Measurements from ENCODE around the gene NDOR1.
A peak's percentile ranks its signal among the peaks of the same experiment; 100 is the strongest.

Gene NDOR1

GRCh38 chr9:137250329-137251193 is 45.1 kb downstream of the NDOR1 start:
- TF ChIP-seq CTCF (IDR thresholded peaks at IDR 0.05; ENCODE audit: low read depth, low read length, missing control alignments), result no peak
- no peak for DNase-seq (ENCODE audit: extremely low read depth, low read depth)
- H3K4me3 ChIP-seq (replicated peaks; ENCODE audit: low read depth, low read length), result no peak overlapping the region

- no peak for DNase-seq (ENCODE audit: extremely low read depth, low read depth)
- H3K4me3 ChIP-seq (replicated peaks; ENCODE audit: low read depth, low read length), result no peak within 1 kb of the TSS
- no peak for TF ChIP-seq CTCF (IDR thresholded peaks at IDR 0.05; ENCODE audit: low read depth, low read length, missing control alignments)
These were observed 45.6 kb downstream of the NDOR1 start, which contains the start of gene STPG3 for GRCh38 chr9:137251194-137251461. TSS of gene STPG3 (plus strand) at chr9:137251286. CDS start at chr9:137251287, 1 bp downstream.

- no peak for TF ChIP-seq CTCF (IDR thresholded peaks at IDR 0.05; ENCODE audit: low read depth, low read length, missing control alignments)
- no peak overlapping the region for H3K4me3 ChIP-seq (replicated peaks; ENCODE audit: low read depth, low read length)
- DNase-seq (ENCODE audit: extremely low read depth, low read depth), result no peak
These were observed 46.2 kb downstream of the NDOR1 start for GRCh38 chr9:137251490-137252268.

GRCh38 chr9:137252555-137253506 is 47.3 kb downstream of the NDOR1 start:
- no peak for DNase-seq (ENCODE audit: extremely low read depth, low read depth)
- no peak overlapping the region for H3K4me3 ChIP-seq (replicated peaks; ENCODE audit: low read depth, low read length)
- no peak for TF ChIP-seq CTCF (IDR thresholded peaks at IDR 0.05; ENCODE audit: low read depth, low read length, missing control alignments)

- no peak for DNase-seq (ENCODE audit: extremely low read depth, low read depth)
- no peak for TF ChIP-seq CTCF (IDR thresholded peaks at IDR 0.05; ENCODE audit: low read depth, low read length, missing control alignments)
- peak overlapping the region; percentile 97 for H3K4me3 ChIP-seq (replicated peaks; ENCODE audit: low read depth, low read length)
These were observed 48.5 kb downstream of the NDOR1 start for GRCh38 chr9:137253717-137254623.
